Peyer's patch (tissue), 4 donors: ENCODE data around the gene SERPINA6.

Experiments used
- POLR2A ChIP-seq, 2 donors: fragments of 450-650 bp; IDR thresholded peaks; one replicate each; pipeline ENCODE4 v1.5.1; 2017; ENCODE audit warnings: antibody characterized with exemption in 2 of 2, mild to moderate bottlenecking in 2 of 2, moderate library complexity in 2 of 2
- TF ChIP-seq, protein P1 (sequence below), 6 experiments: fragments of 450-650 bp in 4 of 6; fragments of 200-600 bp in 2 of 6; sonication (generic) in 1 of 6; IDR thresholded peaks; one replicate each; pipeline ENCODE4 v1.5.1; 2017 to 2019; ENCODE audit warnings: antibody characterized with exemption in 6 of 6, mild to moderate bottlenecking in 3 of 6, moderate library complexity in 1 of 6

DNA sequence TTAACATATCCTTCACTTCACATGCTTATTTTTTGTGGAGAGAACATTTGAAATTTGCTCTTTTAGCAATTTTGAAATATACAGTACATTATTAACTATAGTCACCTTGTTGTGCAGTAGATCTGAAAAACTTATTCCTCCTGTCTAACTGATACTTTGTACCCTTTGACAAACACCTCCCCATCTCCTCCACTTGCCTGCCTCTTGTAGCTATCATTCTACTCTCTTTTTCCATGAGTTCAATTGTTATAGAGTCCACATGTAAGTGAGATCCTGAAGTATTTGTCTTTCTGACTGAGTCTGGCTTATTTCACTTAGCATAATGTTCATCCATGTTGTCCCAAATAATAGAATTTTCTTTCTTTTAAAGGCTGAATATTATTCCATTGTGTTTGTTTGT, 9.5 kb upstream of the SERPINA6 start:
- TF ChIP-seq, protein P1, sequence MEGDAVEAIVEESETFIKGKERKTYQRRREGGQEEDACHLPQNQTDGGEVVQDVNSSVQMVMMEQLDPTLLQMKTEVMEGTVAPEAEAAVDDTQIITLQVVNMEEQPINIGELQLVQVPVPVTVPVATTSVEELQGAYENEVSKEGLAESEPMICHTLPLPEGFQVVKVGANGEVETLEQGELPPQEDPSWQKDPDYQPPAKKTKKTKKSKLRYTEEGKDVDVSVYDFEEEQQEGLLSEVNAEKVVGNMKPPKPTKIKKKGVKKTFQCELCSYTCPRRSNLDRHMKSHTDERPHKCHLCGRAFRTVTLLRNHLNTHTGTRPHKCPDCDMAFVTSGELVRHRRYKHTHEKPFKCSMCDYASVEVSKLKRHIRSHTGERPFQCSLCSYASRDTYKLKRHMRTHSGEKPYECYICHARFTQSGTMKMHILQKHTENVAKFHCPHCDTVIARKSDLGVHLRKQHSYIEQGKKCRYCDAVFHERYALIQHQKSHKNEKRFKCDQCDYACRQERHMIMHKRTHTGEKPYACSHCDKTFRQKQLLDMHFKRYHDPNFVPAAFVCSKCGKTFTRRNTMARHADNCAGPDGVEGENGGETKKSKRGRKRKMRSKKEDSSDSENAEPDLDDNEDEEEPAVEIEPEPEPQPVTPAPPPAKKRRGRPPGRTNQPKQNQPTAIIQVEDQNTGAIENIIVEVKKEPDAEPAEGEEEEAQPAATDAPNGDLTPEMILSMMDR (IDR thresholded peaks at IDR 0.05) = no peak
- TF ChIP-seq POLR2A (IDR thresholded peaks at IDR 0.05) = no peak
